Liver (tissue), 9 donors: Measurements from ENCODE around the gene SEMA4B. TPM values are rescaled to one million over a fixed set of nuclear protein-coding genes. Genes with fewer than 3 reads are reported as not detected.

Experiments
- DNase-seq: peaks from one replicate; pipeline ENCODE4 v3.0.0-alpha.2; 2017; ENCODE audit warnings: low spot score
- H3K27ac ChIP-seq, 2 donors: one replicate each; pipeline ENCODE4 v1.7.0; 2013; ENCODE audit warnings: inconsistent platforms in 2 of 2, low read length in 2 of 2, control low read depth in 1 of 2, low read depth in 1 of 2, mild to moderate bottlenecking in 1 of 2
- H3K27me3 ChIP-seq, 4 donors: one replicate each; pipeline versions ENCODE4 v1.6.1 to v1.7.0; 2013; ENCODE audit warnings: low read length in 3 of 4, inconsistent platforms in 1 of 4, mild to moderate bottlenecking in 1 of 4, moderate library complexity in 1 of 4; ENCODE audit not compliant: control insufficient read depth in 4 of 4, insufficient read depth in 4 of 4
- H3K36me3 ChIP-seq, 4 donors: one replicate each; pipeline versions ENCODE4 v1.6.1 to v1.7.0; 2013; ENCODE audit warnings: low read length in 3 of 4, mild to moderate bottlenecking in 3 of 4, low read depth in 1 of 4, moderate library complexity in 1 of 4; ENCODE audit not compliant: control insufficient read depth in 4 of 4, insufficient read depth in 3 of 4
- H3K4me1 ChIP-seq, 4 donors: one replicate each; pipeline versions ENCODE4 v1.6.1 to v1.7.0; 2013; ENCODE audit warnings: low read length in 3 of 4, mild to moderate bottlenecking in 3 of 4, moderate library complexity in 1 of 4; ENCODE audit not compliant: control insufficient read depth in 4 of 4, insufficient read depth in 4 of 4
- H3K4me3 ChIP-seq, 3 donors: one replicate each; pipeline versions ENCODE4 v1.6.1 to v1.7.0; 2013; ENCODE audit warnings: low read length in 3 of 3, control low read depth in 1 of 3, low read depth in 1 of 3, mild to moderate bottlenecking in 1 of 3
- H3K9ac ChIP-seq, 2 donors: one replicate each; pipeline ENCODE4 v1.7.0; 2013; ENCODE audit warnings: low read length in 2 of 2, mild to moderate bottlenecking in 2 of 2, moderate library complexity in 2 of 2, control low read depth in 1 of 2, low read depth in 1 of 2
- H3K9me3 ChIP-seq, 4 donors: one replicate each; pipeline versions ENCODE4 v1.6.1 to v1.7.0; 2013; ENCODE audit warnings: low read length in 3 of 4; ENCODE audit not compliant: control insufficient read depth in 4 of 4
- EGR1 ChIP-seq, 2 donors: IDR thresholded peaks; 2 replicates each; pipeline ENCODE4 v1.6.1; 2016 to 2018; ENCODE audit warnings: antibody characterized with exemption in 2 of 2, low read depth in 2 of 2
- FOXA1 ChIP-seq: IDR thresholded peaks from 2 replicates; pipeline ENCODE4 v1.6.1; 2016; ENCODE audit warnings: antibody characterized with exemption
- FOXA2 ChIP-seq: IDR thresholded peaks from 2 replicates; pipeline ENCODE4 v1.6.1; 2016; ENCODE audit warnings: antibody characterized with exemption
- GABPA ChIP-seq, 2 donors: IDR thresholded peaks in 1 of 2; conservative IDR thresholded peaks in 1 of 2; 2 replicates each; pipeline ENCODE4 v1.6.1; 2016; ENCODE audit warnings: antibody characterized with exemption in 2 of 2, mild to moderate bottlenecking in 1 of 2, moderate library complexity in 1 of 2
- HNF4G ChIP-seq: IDR thresholded peaks from 2 replicates; pipeline ENCODE4 v1.6.1; 2016; ENCODE audit warnings: antibody characterized with exemption
- JUND ChIP-seq, 2 donors: IDR thresholded peaks; 2 replicates each; pipeline ENCODE4 v1.6.1; 2016; ENCODE audit warnings: antibody characterized with exemption in 2 of 2
- NR2F2 ChIP-seq: IDR thresholded peaks from 2 replicates; pipeline ENCODE4 v1.6.1; 2016; ENCODE audit warnings: antibody characterized with exemption
- RAD21 ChIP-seq, 2 donors: IDR thresholded peaks; 2 replicates each; pipeline ENCODE4 v1.6.1; 2016; ENCODE audit warnings: antibody characterized with exemption in 2 of 2, mild to moderate bottlenecking in 2 of 2
- RXRA ChIP-seq, 2 donors: IDR thresholded peaks; 2 replicates each; pipeline ENCODE4 v1.6.1; 2017 to 2018; ENCODE audit warnings: antibody characterized with exemption in 2 of 2, mild to moderate bottlenecking in 1 of 2
- SP1 ChIP-seq: IDR thresholded peaks from 2 replicates; pipeline ENCODE4 v1.6.1; 2018; ENCODE audit warnings: antibody characterized with exemption, mild to moderate bottlenecking
- TAF1 ChIP-seq: conservative IDR thresholded peaks from 2 replicates; pipeline ENCODE4 v1.6.1; 2016; ENCODE audit warnings: antibody characterized with exemption, mild to moderate bottlenecking
- YY1 ChIP-seq: IDR thresholded peaks from 2 replicates; pipeline ENCODE4 v1.6.1; 2016; ENCODE audit warnings: antibody characterized with exemption, mild to moderate bottlenecking
- WGBS: extraction: QIAGEN DNeasy Blood & Tissue Kit; methylation state at CpG from one replicate; pipeline ENCODE4 v1.1.7; 2013; 5-methylcytosine and 5-hydroxymethylcytosine counted together
- polyA plus RNA-seq, 2 donors: library from polyadenylated mRNA; stranded (reverse) in 1 of 2; unstranded in 1 of 2; fragments of 200-250 nt in 1 of 2; fragments of >200 nt in 1 of 2; fragmentation: Nextera tagmentation in 1 of 2; extraction: Ambion mirVana in 1 of 2; gene quantifications; one replicate each; pipeline versions ENCODE4 v1.2.1 to v1.2.3, GENCODE V29; 2013 to 2015
- total RNA-seq, 2 donors: library from RNA; depleted of rRNA; stranded (reverse); fragments of >200 nt; gene quantifications; one replicate each; pipeline ENCODE4 v1.2.3, GENCODE V29; 2014
- TF ChIP-seq, protein P1 (sequence below): IDR thresholded peaks from 2 replicates; pipeline ENCODE4 v1.6.1; 2016; ENCODE audit warnings: antibody characterized with exemption
- TF ChIP-seq, protein P2 (sequence below): fragments of 150-350 bp; IDR thresholded peaks from 2 replicates; pipeline ENCODE4 v1.5.1; 2017; ENCODE audit warnings: improper control_type of control experiment, low read depth, low read length; ENCODE audit not compliant: missing input control
- TF ChIP-seq, protein P3 (sequence below): IDR thresholded peaks from 2 replicates; pipeline ENCODE4 v1.6.1; 2016; ENCODE audit warnings: antibody characterized with exemption, mild to moderate bottlenecking
- TF ChIP-seq, protein P4 (sequence below): IDR thresholded peaks from 2 replicates; pipeline ENCODE4 v1.6.1; 2016; ENCODE audit warnings: antibody characterized with exemption
- TF ChIP-seq, protein P5 (sequence below): IDR thresholded peaks from 2 replicates; pipeline ENCODE4 v1.6.1; 2016; ENCODE audit warnings: antibody characterized with exemption
- donor health status: healthy.
- donor health status: healthy.
- donor health status: healthy.
- donor health status: healthy.
- donor health status: healthy.

Gene SEMA4B
- total and polyA plus RNA-seq, 4 donors = 14.3 to 52.2 (median 27.0) TPM

DNA sequence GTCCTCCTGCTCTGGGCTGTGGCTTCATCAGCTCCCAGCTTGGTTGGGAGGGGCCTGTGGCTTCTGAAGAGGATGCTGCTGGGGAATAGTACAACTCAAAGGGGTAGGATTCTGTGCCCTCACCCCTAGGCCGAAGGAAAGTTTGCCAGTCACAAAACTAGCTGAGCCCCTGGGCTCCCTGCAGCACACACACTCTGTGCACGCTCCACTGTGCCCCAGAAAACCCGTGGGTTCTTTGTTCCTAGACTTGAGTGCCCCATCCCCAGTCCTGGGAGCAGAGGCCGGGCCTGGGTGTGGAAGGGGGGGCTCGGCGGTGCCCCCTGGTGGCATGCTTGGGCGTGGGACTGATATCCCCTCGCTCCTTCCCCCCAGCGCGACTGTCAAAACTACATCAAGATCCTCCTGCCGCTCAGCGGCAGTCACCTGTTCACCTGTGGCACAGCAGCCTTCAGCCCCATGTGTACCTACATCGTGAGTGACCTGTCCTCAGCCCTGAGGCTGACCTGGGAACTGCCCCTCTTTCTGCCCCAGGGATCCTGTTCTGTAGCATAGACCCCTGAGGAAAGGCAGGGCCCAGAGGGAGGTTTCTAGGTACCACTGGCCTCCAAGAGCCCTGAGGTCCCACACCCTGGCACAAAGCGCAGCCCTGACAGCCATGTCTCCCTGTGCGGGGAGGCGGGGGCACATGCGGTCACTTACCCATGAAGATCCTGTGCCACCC is 18.5 kb downstream of the SEMA4B start:
- Histone ChIP-seq H3K4me1 (peaks cover 0 to 13% (median 8%) of the 10 kb centered on the region in 4 donors), H3K9me3 (no peaks in the 10 kb centered on the region), H3K4me3 (no peak overlapping the region), H3K9ac (no peak overlapping the region), H3K36me3 (peaks cover 9 to 28% (median 22%) of the 10 kb centered on the region in 4 donors), H3K27me3 (no peaks in the 10 kb centered on the region), H3K27ac (peak overlapping the region; percentile 2 to 23)
- DNase-seq = peak; percentile 77
- no peak for TF ChIP-seq RXRA (IDR thresholded peaks at IDR 0.05)
- no peak for TF ChIP-seq SP1
- TF ChIP-seq HNF4G = no peak
- TF ChIP-seq, protein P1, sequence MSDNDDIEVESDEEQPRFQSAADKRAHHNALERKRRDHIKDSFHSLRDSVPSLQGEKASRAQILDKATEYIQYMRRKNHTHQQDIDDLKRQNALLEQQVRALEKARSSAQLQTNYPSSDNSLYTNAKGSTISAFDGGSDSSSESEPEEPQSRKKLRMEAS = no peak
- TF ChIP-seq RAD21 (IDR thresholded peaks at IDR 0.05) = peak; percentile 62 to 82
- TF ChIP-seq, protein P2, sequence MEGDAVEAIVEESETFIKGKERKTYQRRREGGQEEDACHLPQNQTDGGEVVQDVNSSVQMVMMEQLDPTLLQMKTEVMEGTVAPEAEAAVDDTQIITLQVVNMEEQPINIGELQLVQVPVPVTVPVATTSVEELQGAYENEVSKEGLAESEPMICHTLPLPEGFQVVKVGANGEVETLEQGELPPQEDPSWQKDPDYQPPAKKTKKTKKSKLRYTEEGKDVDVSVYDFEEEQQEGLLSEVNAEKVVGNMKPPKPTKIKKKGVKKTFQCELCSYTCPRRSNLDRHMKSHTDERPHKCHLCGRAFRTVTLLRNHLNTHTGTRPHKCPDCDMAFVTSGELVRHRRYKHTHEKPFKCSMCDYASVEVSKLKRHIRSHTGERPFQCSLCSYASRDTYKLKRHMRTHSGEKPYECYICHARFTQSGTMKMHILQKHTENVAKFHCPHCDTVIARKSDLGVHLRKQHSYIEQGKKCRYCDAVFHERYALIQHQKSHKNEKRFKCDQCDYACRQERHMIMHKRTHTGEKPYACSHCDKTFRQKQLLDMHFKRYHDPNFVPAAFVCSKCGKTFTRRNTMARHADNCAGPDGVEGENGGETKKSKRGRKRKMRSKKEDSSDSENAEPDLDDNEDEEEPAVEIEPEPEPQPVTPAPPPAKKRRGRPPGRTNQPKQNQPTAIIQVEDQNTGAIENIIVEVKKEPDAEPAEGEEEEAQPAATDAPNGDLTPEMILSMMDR = peak; percentile 44
- TF ChIP-seq JUND (IDR thresholded peaks at IDR 0.05) = no peak
- TF ChIP-seq, protein P3, sequence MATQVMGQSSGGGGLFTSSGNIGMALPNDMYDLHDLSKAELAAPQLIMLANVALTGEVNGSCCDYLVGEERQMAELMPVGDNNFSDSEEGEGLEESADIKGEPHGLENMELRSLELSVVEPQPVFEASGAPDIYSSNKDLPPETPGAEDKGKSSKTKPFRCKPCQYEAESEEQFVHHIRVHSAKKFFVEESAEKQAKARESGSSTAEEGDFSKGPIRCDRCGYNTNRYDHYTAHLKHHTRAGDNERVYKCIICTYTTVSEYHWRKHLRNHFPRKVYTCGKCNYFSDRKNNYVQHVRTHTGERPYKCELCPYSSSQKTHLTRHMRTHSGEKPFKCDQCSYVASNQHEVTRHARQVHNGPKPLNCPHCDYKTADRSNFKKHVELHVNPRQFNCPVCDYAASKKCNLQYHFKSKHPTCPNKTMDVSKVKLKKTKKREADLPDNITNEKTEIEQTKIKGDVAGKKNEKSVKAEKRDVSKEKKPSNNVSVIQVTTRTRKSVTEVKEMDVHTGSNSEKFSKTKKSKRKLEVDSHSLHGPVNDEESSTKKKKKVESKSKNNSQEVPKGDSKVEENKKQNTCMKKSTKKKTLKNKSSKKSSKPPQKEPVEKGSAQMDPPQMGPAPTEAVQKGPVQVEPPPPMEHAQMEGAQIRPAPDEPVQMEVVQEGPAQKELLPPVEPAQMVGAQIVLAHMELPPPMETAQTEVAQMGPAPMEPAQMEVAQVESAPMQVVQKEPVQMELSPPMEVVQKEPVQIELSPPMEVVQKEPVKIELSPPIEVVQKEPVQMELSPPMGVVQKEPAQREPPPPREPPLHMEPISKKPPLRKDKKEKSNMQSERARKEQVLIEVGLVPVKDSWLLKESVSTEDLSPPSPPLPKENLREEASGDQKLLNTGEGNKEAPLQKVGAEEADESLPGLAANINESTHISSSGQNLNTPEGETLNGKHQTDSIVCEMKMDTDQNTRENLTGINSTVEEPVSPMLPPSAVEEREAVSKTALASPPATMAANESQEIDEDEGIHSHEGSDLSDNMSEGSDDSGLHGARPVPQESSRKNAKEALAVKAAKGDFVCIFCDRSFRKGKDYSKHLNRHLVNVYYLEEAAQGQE = no peak
- TF ChIP-seq GABPA (IDR thresholded peaks at IDR 0.05 in 1 of 2, conservative IDR thresholded peaks at IDR 0.05 in 1 of 2) = no peak
- TF ChIP-seq, protein P4, sequence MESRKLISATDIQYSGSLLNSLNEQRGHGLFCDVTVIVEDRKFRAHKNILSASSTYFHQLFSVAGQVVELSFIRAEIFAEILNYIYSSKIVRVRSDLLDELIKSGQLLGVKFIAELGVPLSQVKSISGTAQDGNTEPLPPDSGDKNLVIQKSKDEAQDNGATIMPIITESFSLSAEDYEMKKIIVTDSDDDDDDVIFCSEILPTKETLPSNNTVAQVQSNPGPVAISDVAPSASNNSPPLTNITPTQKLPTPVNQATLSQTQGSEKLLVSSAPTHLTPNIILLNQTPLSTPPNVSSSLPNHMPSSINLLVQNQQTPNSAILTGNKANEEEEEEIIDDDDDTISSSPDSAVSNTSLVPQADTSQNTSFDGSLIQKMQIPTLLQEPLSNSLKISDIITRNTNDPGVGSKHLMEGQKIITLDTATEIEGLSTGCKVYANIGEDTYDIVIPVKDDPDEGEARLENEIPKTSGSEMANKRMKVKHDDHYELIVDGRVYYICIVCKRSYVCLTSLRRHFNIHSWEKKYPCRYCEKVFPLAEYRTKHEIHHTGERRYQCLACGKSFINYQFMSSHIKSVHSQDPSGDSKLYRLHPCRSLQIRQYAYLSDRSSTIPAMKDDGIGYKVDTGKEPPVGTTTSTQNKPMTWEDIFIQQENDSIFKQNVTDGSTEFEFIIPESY = no peak
- 72% methylated on average over 17 of the region's 17 CpGs for WGBS

DNA sequence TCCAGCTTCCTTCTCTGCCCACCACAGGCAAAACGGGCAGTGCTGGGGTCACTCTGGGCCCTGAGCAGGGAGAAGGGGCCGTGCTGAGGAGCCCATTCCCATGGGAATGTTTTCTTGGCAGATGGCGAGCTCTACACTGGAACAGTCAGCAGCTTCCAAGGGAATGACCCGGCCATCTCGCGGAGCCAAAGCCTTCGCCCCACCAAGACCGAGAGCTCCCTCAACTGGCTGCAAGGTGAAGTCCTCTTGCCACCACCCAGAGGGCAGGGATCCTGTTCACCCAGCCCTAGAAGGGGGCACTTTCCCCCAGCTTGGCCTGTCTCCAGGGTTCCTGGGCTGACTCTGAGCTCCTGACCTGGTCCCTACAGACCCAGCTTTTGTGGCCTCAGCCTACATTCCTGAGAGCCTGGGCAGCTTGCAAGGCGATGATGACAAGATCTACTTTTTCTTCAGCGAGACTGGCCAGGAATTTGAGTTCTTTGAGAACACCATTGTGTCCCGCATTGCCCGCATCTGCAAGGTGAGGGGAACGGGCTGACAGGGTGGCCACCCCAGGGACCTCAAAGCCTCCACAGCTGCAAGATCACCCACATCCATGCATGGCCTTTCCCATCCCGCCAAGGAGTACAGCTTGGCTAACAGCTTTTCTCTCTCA is 20.2 kb downstream of the SEMA4B start:
- peak; percentile 80 for DNase-seq
- H3K9me3 ChIP-seq = no peaks in the 10 kb centered on the region
- H3K27ac ChIP-seq = peak overlapping the region; percentile 73 to 86
- H3K36me3 ChIP-seq = peaks cover 18 to 45% (median 35%) of the 10 kb centered on the region in 4 donors
- H3K4me3 ChIP-seq = no peak overlapping the region
- WGBS = 42% methylated on average over 14 of the region's 14 CpGs
- H3K4me1 ChIP-seq = peaks cover 0 to 13% (median 8%) of the 10 kb centered on the region in 4 donors
- no peaks in the 10 kb centered on the region for H3K27me3 ChIP-seq
- H3K9ac ChIP-seq = no peak overlapping the region
- TF ChIP-seq SP1 (no peak), HNF4G (no peak), TAF1 (no peak), FOXA1 (no peak), JUND (IDR thresholded peaks at IDR 0.05) (no peak), NR2F2 (peak; percentile 29), EGR1 (IDR thresholded peaks at IDR 0.05; ENCODE audit: low read depth in 2 of 2) (no peak), RXRA (IDR thresholded peaks at IDR 0.05) (peak; percentile 52 to 60), YY1 (no peak), FOXA2 (no peak), GABPA (IDR thresholded peaks at IDR 0.05 in 1 of 2, conservative IDR thresholded peaks at IDR 0.05 in 1 of 2) (no peak)
- TF ChIP-seq, protein P1 = no peak
- TF ChIP-seq, protein P5, sequence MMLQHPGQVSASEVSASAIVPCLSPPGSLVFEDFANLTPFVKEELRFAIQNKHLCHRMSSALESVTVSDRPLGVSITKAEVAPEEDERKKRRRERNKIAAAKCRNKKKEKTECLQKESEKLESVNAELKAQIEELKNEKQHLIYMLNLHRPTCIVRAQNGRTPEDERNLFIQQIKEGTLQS = no peak
- TF ChIP-seq, protein P3 = no peak
